ENCODE data around the gene BCL10.

BCL10 gene

GRCh38 chr1:85280636-85281035, 4.2 kb upstream of the BCL10 start:
- Histone ChIP-seq H3K27ac (ENCODE audit: low read depth, low read length) (no peak overlapping the region), H3K9ac (ENCODE audit: low read depth, low read length) (no peak overlapping the region), H3K9me3 (ENCODE audit: control insufficient read depth, insufficient read depth, low read length) (no peaks in the 10 kb centered on the region), H3K27me3 (ENCODE audit: control insufficient read depth, insufficient read depth, low read length) (no peaks in the 10 kb centered on the region), H3K4me1 (ENCODE audit: control insufficient read depth, insufficient read depth, low read length) (peaks cover 12% of the 10 kb centered on the region), H3K36me3 (ENCODE audit: control insufficient read depth, insufficient read depth, low read length) (no peaks in the 10 kb centered on the region), H3K4me3 (ENCODE audit: low read depth, low read length) (no peak overlapping the region)

- Histone ChIP-seq H3K36me3 (ENCODE audit: control insufficient read depth, insufficient read depth, low read length) (no peaks in the 10 kb centered on the region), H3K27ac (ENCODE audit: low read depth, low read length) (no peak overlapping the region), H3K4me1 (ENCODE audit: control insufficient read depth, insufficient read depth, low read length) (peaks cover 18% of the 10 kb centered on the region)
These were observed 3.1 kb upstream of the BCL10 start for GRCh38 chr1:85279458-85280080.

GRCh38 chr1:85278853-85279314, 2.5 kb upstream of the BCL10 start:
- no peaks in the 10 kb centered on the region for H3K27me3 ChIP-seq (ENCODE audit: control insufficient read depth, insufficient read depth, low read length)
- no peaks in the 10 kb centered on the region for H3K36me3 ChIP-seq (ENCODE audit: control insufficient read depth, insufficient read depth, low read length)
- no peaks in the 10 kb centered on the region for H3K9me3 ChIP-seq (ENCODE audit: control insufficient read depth, insufficient read depth, low read length)
- H3K9ac ChIP-seq (ENCODE audit: low read depth, low read length): no peak overlapping the region
- no peak overlapping the region for H3K4me3 ChIP-seq (ENCODE audit: low read depth, low read length)
- no peak overlapping the region for H3K27ac ChIP-seq (ENCODE audit: low read depth, low read length)
- H3K4me1 ChIP-seq (ENCODE audit: control insufficient read depth, insufficient read depth, low read length): peaks cover 24% of the 10 kb centered on the region

More at GRCh38 chr1:85279458-85280080, 3.1 kb upstream of the BCL10 start:
- Histone ChIP-seq H3K9me3 (ENCODE audit: control insufficient read depth, insufficient read depth, low read length) (no peaks in the 10 kb centered on the region), H3K4me3 (ENCODE audit: low read depth, low read length) (no peak overlapping the region), H3K27me3 (ENCODE audit: control insufficient read depth, insufficient read depth, low read length) (no peaks in the 10 kb centered on the region), H3K9ac (ENCODE audit: low read depth, low read length) (no peak overlapping the region)

GRCh38 chr1:85277802-85278201, 1.4 kb upstream of the BCL10 start:
- Histone ChIP-seq H3K4me3 (ENCODE audit: low read depth, low read length) (no peak overlapping the region), H3K27ac (ENCODE audit: low read depth, low read length) (no peak overlapping the region), H3K4me1 (ENCODE audit: control insufficient read depth, insufficient read depth, low read length) (peaks cover 24% of the 10 kb centered on the region)

GRCh38 chr1:85276978-85277639, 677 bp upstream of the BCL10 start:
- peaks cover 7% of the 10 kb centered on the region; the same call in 1 of the 2 replicates for H3K36me3 ChIP-seq (ENCODE audit: control insufficient read depth, insufficient read depth, low read length)
- H3K27ac ChIP-seq (ENCODE audit: low read depth, low read length): peak overlapping the region; percentile 96
- no peaks in the 10 kb centered on the region for H3K9me3 ChIP-seq (ENCODE audit: control insufficient read depth, insufficient read depth, low read length)
- H3K4me3 ChIP-seq (ENCODE audit: low read depth, low read length): peak overlapping the region; percentile 83
- H3K4me1 ChIP-seq (ENCODE audit: control insufficient read depth, insufficient read depth, low read length): peaks cover 20% of the 10 kb centered on the region
- H3K9ac ChIP-seq (ENCODE audit: low read depth, low read length): no peak overlapping the region
- no peaks in the 10 kb centered on the region for H3K27me3 ChIP-seq (ENCODE audit: control insufficient read depth, insufficient read depth, low read length)

More at GRCh38 chr1:85277802-85278201, 1.4 kb upstream of the BCL10 start:
- Histone ChIP-seq H3K9ac (ENCODE audit: low read depth, low read length) (no peak overlapping the region), H3K36me3 (ENCODE audit: control insufficient read depth, insufficient read depth, low read length) (peaks cover 3% of the 10 kb centered on the region; the same call in 1 of the 2 replicates), H3K27me3 (ENCODE audit: control insufficient read depth, insufficient read depth, low read length) (no peaks in the 10 kb centered on the region), H3K9me3 (ENCODE audit: control insufficient read depth, insufficient read depth, low read length) (no peaks in the 10 kb centered on the region)

- Histone ChIP-seq H3K36me3 (ENCODE audit: control insufficient read depth, insufficient read depth, low read length) (peaks cover 20% of the 10 kb centered on the region), H3K27me3 (ENCODE audit: control insufficient read depth, insufficient read depth, low read length) (no peaks in the 10 kb centered on the region), H3K4me1 (ENCODE audit: control insufficient read depth, insufficient read depth, low read length) (peaks cover 19% of the 10 kb centered on the region; the same call in 1 of the 2 replicates), H3K4me3 (ENCODE audit: low read depth, low read length) (peak overlapping the region; percentile 83), H3K27ac (ENCODE audit: low read depth, low read length) (peak overlapping the region; percentile 96), H3K9me3 (ENCODE audit: control insufficient read depth, insufficient read depth, low read length) (no peaks in the 10 kb centered on the region), H3K9ac (ENCODE audit: low read depth, low read length) (peak overlapping the region; percentile 62)
These were observed 674 bp downstream of the BCL10 start for GRCh38 chr1:85275701-85276214.

GRCh38 chr1:85274969-85275453, 1.4 kb downstream of the BCL10 start:
- Histone ChIP-seq H3K4me3 (ENCODE audit: low read depth, low read length) (peak overlapping the region; percentile 83), H3K27ac (ENCODE audit: low read depth, low read length) (no peak overlapping the region), H3K9ac (ENCODE audit: low read depth, low read length) (no peak overlapping the region), H3K9me3 (ENCODE audit: control insufficient read depth, insufficient read depth, low read length) (no peaks in the 10 kb centered on the region), H3K36me3 (ENCODE audit: control insufficient read depth, insufficient read depth, low read length) (peaks cover 27% of the 10 kb centered on the region), H3K27me3 (ENCODE audit: control insufficient read depth, insufficient read depth, low read length) (no peaks in the 10 kb centered on the region), H3K4me1 (ENCODE audit: control insufficient read depth, insufficient read depth, low read length) (peaks cover 16% of the 10 kb centered on the region; the same call in 1 of the 2 replicates)

GRCh38 chr1:85273397-85273796, 3.0 kb downstream of the BCL10 start:
- no peak overlapping the region for H3K9ac ChIP-seq (ENCODE audit: low read depth, low read length)
- no peaks in the 10 kb centered on the region for H3K27me3 ChIP-seq (ENCODE audit: control insufficient read depth, insufficient read depth, low read length)
- no peak overlapping the region for H3K27ac ChIP-seq (ENCODE audit: low read depth, low read length)
- no peaks in the 10 kb centered on the region for H3K9me3 ChIP-seq (ENCODE audit: control insufficient read depth, insufficient read depth, low read length)
- H3K4me3 ChIP-seq (ENCODE audit: low read depth, low read length): no peak overlapping the region
- peaks cover 11% of the 10 kb centered on the region; the same call in 1 of the 2 replicates for H3K4me1 ChIP-seq (ENCODE audit: control insufficient read depth, insufficient read depth, low read length)
- H3K36me3 ChIP-seq (ENCODE audit: control insufficient read depth, insufficient read depth, low read length): peaks cover 42% of the 10 kb centered on the region

- peaks cover 78% of the 10 kb centered on the region for H3K36me3 ChIP-seq (ENCODE audit: control insufficient read depth, insufficient read depth, low read length)
- H3K4me3 ChIP-seq (ENCODE audit: low read depth, low read length): no peak overlapping the region
- H3K4me1 ChIP-seq (ENCODE audit: control insufficient read depth, insufficient read depth, low read length): no peaks in the 10 kb centered on the region
- H3K27me3 ChIP-seq (ENCODE audit: control insufficient read depth, insufficient read depth, low read length): no peaks in the 10 kb centered on the region
- no peaks in the 10 kb centered on the region for H3K9me3 ChIP-seq (ENCODE audit: control insufficient read depth, insufficient read depth, low read length)
- H3K9ac ChIP-seq (ENCODE audit: low read depth, low read length): no peak overlapping the region
- no peak overlapping the region for H3K27ac ChIP-seq (ENCODE audit: low read depth, low read length)
These were observed 7.4 kb downstream of the BCL10 start for GRCh38 chr1:85268801-85269585.

GRCh38 chr1:85267313-85267712, 9.1 kb downstream of the BCL10 start:
- H3K27ac ChIP-seq (ENCODE audit: low read depth, low read length): no peak overlapping the region
- H3K4me1 ChIP-seq (ENCODE audit: control insufficient read depth, insufficient read depth, low read length): no peaks in the 10 kb centered on the region
- peaks cover 72% of the 10 kb centered on the region for H3K36me3 ChIP-seq (ENCODE audit: control insufficient read depth, insufficient read depth, low read length)
- no peak overlapping the region for H3K9ac ChIP-seq (ENCODE audit: low read depth, low read length)
- H3K4me3 ChIP-seq (ENCODE audit: low read depth, low read length): no peak overlapping the region
- no peaks in the 10 kb centered on the region for H3K27me3 ChIP-seq (ENCODE audit: control insufficient read depth, insufficient read depth, low read length)
- no peaks in the 10 kb centered on the region for H3K9me3 ChIP-seq (ENCODE audit: control insufficient read depth, insufficient read depth, low read length)
